Measurements from ENCODE around the gene PBX2. TPM values are rescaled to one million over a fixed set of nuclear protein-coding genes. Genes with fewer than 3 reads are reported as not detected.

PBX2 gene
- total and polyA plus RNA-seq, 2 of the 4 experiments (the other 2 are of a cell fraction) = 17.7 to 56.8 TPM

GRCh38 chr6:32194388-32194787, 4.4 kb upstream of the PBX2 start:
- H2BK120ac ChIP-seq (ENCODE audit: low read depth, low read length) = no peak overlapping the region
- TF ChIP-seq MXI1 (IDR thresholded peaks at IDR 0.05; ENCODE audit: borderline replicate concordance, low read depth, low read length) (no peak), MAZ (IDR thresholded peaks at IDR 0.05; ENCODE audit: borderline replicate concordance, low read depth, low read length) (no peak), FOS (IDR thresholded peaks at IDR 0.05; ENCODE audit: low read depth, low read length) (no peak), CTCF (conservative IDR thresholded peaks at IDR 0.05; ENCODE audit: low read depth, low read length) (no peak), RCOR1 (IDR thresholded peaks at IDR 0.05; ENCODE audit: insufficient replicate concordance, low read length) (no peak), SMC3 (IDR thresholded peaks at IDR 0.05; ENCODE audit: low read depth, low read length) (no peak), CEBPB (IDR thresholded peaks at IDR 0.05; ENCODE audit: low read depth, low read length) (no peak), ELK1 (IDR thresholded peaks at IDR 0.05; ENCODE audit: borderline replicate concordance, low read depth, low read length) (no peak), BHLHE40 (IDR thresholded peaks at IDR 0.05; ENCODE audit: low read depth, low read length) (no peak), RAD21 (IDR thresholded peaks at IDR 0.05; ENCODE audit: low read length) (no peak), MAFK (IDR thresholded peaks at IDR 0.05; ENCODE audit: low read depth, low read length) (no peak), CHD1 (IDR thresholded peaks at IDR 0.05; ENCODE audit: low read depth, low read length) (no peak), POLR2A (IDR thresholded peaks at IDR 0.05; ENCODE audit: low read depth, low read length) (no peak), RFX5 (IDR thresholded peaks at IDR 0.05; ENCODE audit: low read depth, low read length) (no peak), NFE2L2 (IDR thresholded peaks at IDR 0.05; ENCODE audit: low read depth, low read length) (no peak), USF2 (IDR thresholded peaks at IDR 0.05; ENCODE audit: low read depth, low read length) (no peak)
- H3K27ac ChIP-seq (ENCODE audit: insufficient read depth, low read length) = no peak overlapping the region
- no peak overlapping the region for H2BK20ac ChIP-seq (ENCODE audit: low read depth, low read length)
- peak overlapping the region; percentile 88 for H2AK9ac ChIP-seq (replicated peaks; ENCODE audit: low read depth, low read length, poor library complexity)
- H3K23ac ChIP-seq (ENCODE audit: low read depth, low read length) = no peak overlapping the region
- ATAC-seq (ENCODE audit: low read depth) (no peak), DNase-seq (no peak)
- in situ Hi-C loops (cut with MboI; ENCODE audit: low sequenced_read_pairs) = loop anchor here (5.0 to 25.0 kb wide), 2 partner anchors 77 to 768 kb away; partner anchors contain the start of genes BRD2 and HLA-DMA
- no peak overlapping the region for H3K4me3 ChIP-seq (ENCODE audit: insufficient read depth, low read depth, low read length)
- H3K4me1 ChIP-seq (ENCODE audit: control insufficient read depth, insufficient read depth, low read length) = peaks cover 15% of the 10 kb centered on the region
- no TSS peak for BruUV-seq (replicated peaks)
- H4K5ac ChIP-seq (ENCODE audit: low read depth, low read length) = no peak overlapping the region
- intact Hi-C loops (cut with micrococcal nuclease) = no loop called here
- H4K20me1 ChIP-seq (ENCODE audit: insufficient read depth, low read length) = no peaks in the 10 kb centered on the region
- no peak overlapping the region for H2AFZ ChIP-seq (replicated peaks; ENCODE audit: low read length, poor library complexity)
- peaks cover 18 to 45% of the 10 kb centered on the region in 2 experiments for H3K79me1 ChIP-seq (ENCODE audit: low read depth in 1 of 2, low read length in 2 of 2)
- H3K18ac ChIP-seq (ENCODE audit: low read depth, low read length) = no peak overlapping the region
- peak overlapping the region in 1 of 2 experiments; percentile 92; a peak in 2 of 4 replicates for H4K8ac ChIP-seq (ENCODE audit: low read depth in 2 of 2, low read length in 2 of 2)
- peak overlapping the region; percentile 23; the same call in 1 of the 2 replicates for H2AK5ac ChIP-seq (ENCODE audit: low read depth, low read length)
- H4K91ac ChIP-seq (ENCODE audit: insufficient read depth, low read depth, low read length) = no peak overlapping the region
- no peaks in the 10 kb centered on the region for H3K36me3 ChIP-seq (ENCODE audit: control insufficient read depth, insufficient read depth, low read length)
- H3K56ac ChIP-seq (ENCODE audit: extremely low read depth, insufficient read depth, low read length) = no peak overlapping the region
- no peak overlapping the region for H3K4me2 ChIP-seq (ENCODE audit: low read depth, low read length)
- H3K9me1 ChIP-seq (ENCODE audit: insufficient read depth, low read length) = peaks cover 25% of the 10 kb centered on the region
- H3K27me3 ChIP-seq (ENCODE audit: control insufficient read depth, insufficient read depth, low read length) = no peaks in the 10 kb centered on the region
- no peak overlapping the region for H2BK5ac ChIP-seq (ENCODE audit: low read depth, low read length, poor library complexity, severe bottlenecking)
- WGBS, 2 experiments (ENCODE audit: extremely low coverage in 2 of 2, insufficient read length in 1 of 2) = 92% methylated on average over 2 of the region's 4 CpGs; no CpG with 5 or more reads in 1 of the 2 experiments
- no peak overlapping the region for H3K4ac ChIP-seq (ENCODE audit: low read depth, low read length)
- H3K9ac ChIP-seq (ENCODE audit: low read depth, low read length) = no peak overlapping the region
- dilution Hi-C loops (cut with HindIII; ENCODE audit: low sequenced_read_pairs, unreplicated experiment) = no loop called here
- H3K9me3 ChIP-seq (ENCODE audit: control insufficient read depth, insufficient read depth, low read length) = no peaks in the 10 kb centered on the region
- H2BK15ac ChIP-seq (ENCODE audit: low read depth, low read length) = no peak overlapping the region
- POLR2A ChIA-PET (ENCODE audit: unreplicated experiment) = interaction anchor here (0.5 kb wide), 1 partner anchor 15 kb away, joined by 15 read pairs; no protein-coding TSS in a partner anchor
- H3K14ac ChIP-seq (replicated peaks; ENCODE audit: low read depth, low read length) = no peak overlapping the region
- CTCF ChIA-PET = no interaction called here
